GM12801 (cell line): ENCODE results near the gene BAMBI.

Source experiments
- CTCF ChIP-seq: IDR thresholded peaks from one replicate; pipeline ENCODE4 v1.5.1; 2011; ENCODE audit warnings: control low read depth; ENCODE audit not compliant: insufficient read length; ENCODE audit errors: extremely low read depth

Gene BAMBI

GRCh38 chr10:28664369-28664740, 13.0 kb upstream of the BAMBI start:
- TF ChIP-seq CTCF = no peak

- no peak for TF ChIP-seq CTCF
Observed at GRCh38 chr10:28666751-28667467, 10.4 kb upstream of the BAMBI start.

- no peak for TF ChIP-seq CTCF
Observed at GRCh38 chr10:28668363-28669226, 8.7 kb upstream of the BAMBI start.

GRCh38 chr10:28669227-28670173, 7.8 kb upstream of the BAMBI start:
- TF ChIP-seq CTCF = no peak

- no peak for TF ChIP-seq CTCF
Observed at GRCh38 chr10:28674782-28675181, 2.5 kb upstream of the BAMBI start.

GRCh38 chr10:28676326-28676967, 874 bp upstream of the BAMBI start:
- no peak for TF ChIP-seq CTCF
